ENCODE data around the gene PARD3B.
A peak's percentile ranks its signal among the peaks of the same experiment; 100 is the strongest.

PARD3B gene

DNA sequence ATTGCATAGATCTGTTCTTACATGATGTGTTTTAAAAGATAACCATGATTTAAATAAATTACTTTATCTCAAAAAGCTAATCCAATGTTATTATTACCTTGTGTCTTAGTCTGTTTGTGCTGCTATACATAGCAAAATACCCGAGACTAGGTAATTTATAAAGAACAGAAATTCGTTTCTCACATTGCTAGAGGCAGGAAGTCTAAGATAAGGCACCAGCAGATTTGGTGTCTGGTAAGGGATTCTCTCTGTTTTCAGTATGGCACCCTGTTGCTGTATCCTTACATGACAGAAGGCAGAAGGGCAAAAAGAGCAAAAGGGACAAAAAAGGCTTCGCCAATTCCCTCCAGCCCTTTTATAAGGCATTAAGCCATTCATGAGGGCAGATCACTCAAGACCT lies 533.9 kb downstream of the PARD3B start:
- no peak for DNase-seq

DNA sequence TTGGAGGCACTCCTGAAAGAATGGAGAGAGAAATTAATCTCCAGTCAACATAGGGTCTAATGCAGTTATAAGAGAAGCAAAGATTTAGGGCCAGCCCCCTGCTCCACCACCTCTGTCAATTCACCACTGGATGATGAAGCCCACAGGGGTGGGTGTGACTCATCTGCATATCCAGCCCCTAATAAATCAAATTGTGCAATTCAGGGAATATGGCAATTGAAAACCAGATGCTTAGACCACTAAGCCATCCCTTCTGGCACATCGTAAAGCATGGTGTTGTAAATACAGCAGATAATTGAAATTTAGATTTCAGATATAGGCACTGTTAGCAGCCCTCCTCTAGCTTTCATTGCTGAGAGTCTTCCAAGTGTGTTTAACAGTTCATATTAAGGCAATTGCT lies 541.4 kb downstream of the PARD3B start:
- no peak for DNase-seq

DNA sequence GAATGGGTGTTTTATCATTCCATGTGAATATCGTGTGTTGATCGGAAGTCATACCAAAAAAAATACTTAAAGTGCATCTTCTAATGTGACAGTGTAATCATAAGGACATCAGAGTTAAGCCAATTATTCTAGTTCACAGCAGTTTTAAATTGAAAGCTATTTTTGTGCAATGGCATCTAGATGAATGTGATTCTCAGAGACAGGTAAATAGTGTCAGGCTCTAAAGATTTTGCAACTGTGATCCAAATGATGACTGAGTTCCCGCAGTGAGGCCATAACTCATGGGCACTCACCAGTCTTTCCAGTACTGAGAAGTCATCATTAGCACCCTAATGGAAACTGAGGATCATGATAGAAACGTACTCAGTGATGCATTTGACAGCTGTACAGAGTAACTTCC lies 542.6 kb downstream of the PARD3B start:
- DNase-seq, result no peak

DNA sequence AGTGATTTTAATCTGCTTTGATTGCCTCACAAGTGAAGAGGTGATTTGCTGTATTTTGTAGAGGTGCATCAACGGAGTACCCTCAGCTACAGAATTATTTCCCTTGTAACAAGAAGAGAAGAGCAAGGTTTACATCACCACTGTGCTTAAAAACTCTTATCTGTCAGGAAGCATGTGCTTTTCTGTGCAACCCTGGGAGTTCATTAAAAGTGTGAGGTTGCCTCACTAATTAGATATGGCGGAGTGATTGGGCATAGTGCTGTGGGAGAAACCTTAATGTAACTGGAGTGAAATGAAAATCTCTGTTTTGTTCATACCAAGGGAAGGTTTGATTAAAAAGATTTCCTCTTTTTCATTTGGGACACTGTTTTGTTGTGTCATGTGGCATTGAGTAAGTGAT lies 544.7 kb downstream of the PARD3B start:
- no peak for DNase-seq

DNA sequence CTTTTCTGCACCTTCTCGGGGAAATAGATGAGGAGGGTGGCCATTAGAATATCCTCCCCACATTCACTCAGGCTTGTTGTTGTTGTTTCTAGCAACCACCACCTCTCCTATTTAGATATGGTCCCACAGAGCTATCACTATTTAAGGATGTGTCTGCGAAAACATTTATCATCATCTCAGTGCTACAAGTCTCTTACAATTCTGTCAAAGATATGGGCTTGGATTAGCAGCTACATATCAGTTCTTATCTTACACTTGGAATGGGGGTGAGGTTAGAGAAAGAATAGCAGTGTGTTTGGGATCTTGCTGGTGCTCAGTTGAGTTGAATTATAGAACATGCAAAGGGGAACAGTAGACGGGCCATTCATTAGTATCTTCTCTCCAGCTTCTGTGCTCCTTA lies 546.1 kb downstream of the PARD3B start:
- DNase-seq, result no peak

DNA sequence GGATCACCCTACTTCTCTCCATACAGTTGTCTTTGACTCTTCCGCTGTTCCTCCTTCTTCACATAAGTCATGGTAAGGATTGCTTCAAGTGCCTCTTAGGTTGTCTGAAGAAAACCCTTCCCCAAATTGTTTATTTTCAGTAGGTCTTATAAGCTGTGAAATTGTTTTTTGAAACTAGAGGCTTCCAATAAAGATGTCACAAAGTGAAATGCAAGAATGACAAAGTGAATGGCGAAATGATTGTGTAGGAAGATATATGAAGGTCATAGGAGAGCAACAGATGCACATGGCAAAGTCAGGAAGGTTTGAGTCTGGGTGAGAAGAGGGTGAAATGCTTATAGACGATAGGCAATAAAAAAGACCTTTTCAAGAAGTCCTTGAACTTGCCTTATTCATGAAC lies 548.8 kb downstream of the PARD3B start:
- DNase-seq, result no peak

DNA sequence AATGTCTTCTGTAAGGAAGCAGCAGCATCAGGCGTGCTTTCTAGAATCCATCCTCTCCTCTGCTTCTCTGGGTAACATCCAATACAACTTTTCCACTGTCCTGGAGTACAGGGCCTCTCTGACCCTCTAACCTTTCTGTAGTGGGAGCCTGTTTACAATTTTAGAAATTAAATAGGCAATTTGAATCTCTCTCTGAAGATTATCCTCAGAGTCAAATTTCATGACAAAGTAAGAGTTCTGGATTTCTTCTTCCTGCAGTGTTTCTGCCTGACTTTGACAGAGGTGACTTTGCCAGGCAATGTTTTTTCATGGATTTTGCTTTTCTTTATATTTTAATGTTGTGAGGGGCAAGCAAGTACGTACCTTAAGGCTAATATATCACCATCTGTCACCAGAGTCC lies 558.4 kb downstream of the PARD3B start:
- no peak for DNase-seq

DNA sequence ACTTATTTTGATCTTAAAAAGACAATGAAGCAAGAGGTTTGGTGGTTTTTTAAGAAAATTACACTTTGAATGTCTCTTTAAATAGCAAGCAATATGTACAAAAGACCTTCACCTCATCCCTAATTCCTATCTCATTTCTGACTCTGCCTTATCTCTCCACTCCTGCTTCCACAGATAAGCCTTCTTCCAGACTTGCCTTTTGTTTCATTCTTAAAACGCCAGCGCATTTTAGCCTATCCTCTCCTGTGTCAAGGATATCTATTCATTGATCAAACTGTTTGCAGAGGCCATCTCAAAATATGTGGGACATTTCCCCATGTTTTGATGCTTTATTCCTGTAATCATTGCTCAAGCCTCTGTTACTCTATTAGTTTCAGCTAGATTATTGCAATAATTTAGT lies 562.5 kb downstream of the PARD3B start:
- no peak for DNase-seq

DNA sequence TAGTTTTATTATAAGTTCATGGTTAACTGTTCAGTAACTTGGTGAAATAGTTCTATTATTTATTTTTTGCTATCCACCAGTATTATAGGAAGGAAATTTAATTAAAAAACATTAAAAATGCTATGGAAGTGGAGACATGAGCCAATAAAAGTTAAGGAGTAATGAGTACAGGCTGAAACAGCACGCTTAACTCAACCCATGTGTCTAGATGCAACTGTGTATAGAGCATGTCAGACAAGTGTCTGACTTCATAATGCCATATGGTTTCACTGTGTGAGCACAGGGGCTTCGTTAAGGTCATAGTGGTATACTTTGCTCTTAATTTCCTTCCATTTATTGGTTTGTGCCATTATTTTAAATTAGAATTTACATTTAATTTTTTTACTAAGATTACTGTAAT lies 570.2 kb downstream of the PARD3B start:
- DNase-seq, result no peak

DNA sequence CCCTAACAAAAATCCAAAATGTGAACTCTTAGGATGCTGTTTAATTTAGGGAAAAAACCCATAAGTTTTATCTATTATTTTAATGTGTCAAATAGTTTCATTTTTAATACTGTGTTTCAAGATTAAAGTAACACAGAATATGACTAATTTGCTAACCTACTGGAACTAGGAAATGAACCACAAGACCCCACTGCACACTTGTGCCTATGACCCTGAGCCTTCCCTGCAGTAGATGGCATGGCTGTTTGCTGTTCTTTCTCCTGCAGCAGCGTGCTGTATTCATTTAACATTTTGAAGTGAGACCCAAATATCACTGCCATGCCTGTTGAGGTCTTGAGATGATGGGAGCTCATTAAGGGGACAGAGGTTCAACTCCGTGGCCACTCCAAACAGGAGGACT lies 571.9 kb downstream of the PARD3B start:
- DNase-seq, result no peak

DNA sequence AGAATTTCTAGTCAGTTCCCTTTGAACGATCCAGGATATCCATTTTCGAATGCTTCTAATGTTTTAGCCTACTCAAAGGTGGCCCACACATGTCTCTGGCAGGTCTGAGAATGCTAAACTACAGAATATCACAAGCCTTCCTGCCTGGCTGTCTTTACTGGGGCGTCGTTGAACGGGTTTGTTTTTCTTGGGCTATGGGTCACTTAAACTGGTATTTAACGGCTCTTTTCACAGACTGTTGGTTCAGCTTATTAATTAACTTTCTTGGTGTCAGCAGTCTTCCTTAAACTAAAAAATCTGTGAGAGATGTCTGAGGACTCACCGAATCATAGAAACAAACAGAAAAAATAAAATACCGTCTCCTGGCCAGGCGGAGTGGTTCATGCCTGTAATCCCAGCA lies 573.9 kb downstream of the PARD3B start:
- no peak for DNase-seq

DNA sequence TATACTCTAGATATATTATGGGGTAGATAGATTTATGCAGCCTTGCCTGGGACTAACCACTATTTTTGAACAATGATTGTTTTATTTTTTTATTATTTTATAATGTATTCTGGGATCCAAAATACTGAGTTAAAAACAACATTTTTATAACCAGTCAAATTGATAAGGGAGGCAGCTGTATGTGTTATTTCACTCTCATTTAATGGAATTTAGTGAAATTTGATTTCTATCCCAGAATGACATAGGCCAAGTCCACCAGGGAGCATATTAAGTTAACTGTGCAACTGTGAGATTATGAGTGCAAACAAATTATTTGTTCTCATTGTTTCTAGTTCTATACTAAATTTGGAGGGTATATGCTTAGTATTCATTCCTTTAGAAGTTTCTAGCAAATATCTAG lies 583.5 kb downstream of the PARD3B start:
- no peak for DNase-seq

DNA sequence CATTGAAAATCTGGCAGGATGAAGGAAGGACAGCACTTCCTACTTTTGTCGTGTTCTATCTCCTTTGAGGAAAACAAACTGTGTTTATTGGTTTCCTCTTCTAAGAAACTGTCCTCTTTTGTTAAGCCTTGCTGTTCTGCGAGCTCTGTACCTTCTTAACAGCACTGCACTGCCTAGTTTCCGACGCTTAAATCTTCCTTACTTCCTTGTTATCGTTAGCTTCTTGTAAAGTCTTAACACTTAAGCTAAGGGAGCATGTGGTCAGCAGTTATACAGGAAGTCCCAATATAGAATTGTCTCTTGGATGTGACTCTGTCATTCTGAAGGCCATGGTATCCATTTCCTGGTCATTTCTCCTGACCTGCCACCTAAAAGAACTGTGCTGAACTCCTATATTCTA lies 584.3 kb downstream of the PARD3B start:
- DNase-seq, result no peak

DNA sequence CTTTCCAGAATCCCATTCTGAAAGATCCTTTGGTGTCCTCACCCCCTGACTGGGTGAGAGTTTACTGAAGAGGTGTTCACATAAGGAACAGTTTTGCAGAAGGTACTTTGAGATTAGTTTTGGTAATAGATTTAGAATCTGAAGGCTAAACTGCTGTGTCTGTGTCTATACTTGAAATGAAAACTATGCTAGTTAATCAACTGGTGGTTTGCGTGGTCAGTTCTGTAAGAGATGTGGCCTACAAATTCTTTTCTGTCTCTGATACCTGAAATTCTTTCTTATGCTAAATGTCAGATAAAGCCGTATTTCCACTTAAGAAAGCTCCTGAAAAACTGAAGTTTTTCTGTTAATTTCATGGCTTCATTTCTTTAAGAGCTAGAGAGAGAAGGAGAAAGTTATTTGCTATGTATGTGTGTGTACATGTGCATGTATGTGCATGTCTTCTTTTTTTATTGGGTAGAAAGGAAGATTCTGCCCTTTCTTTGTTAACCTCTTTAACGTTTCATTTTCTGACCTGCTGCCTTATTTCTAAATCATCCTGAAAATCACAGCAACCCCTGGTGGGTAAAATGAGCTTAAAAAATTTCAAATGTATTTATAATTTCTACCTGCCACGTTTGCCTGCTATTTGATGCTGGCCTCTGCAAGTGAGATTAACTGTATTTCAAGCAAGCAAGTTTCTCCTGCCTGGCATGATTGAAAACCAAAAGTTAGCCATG lies 585.0 kb downstream of the PARD3B start:
- no peak for DNase-seq

DNA sequence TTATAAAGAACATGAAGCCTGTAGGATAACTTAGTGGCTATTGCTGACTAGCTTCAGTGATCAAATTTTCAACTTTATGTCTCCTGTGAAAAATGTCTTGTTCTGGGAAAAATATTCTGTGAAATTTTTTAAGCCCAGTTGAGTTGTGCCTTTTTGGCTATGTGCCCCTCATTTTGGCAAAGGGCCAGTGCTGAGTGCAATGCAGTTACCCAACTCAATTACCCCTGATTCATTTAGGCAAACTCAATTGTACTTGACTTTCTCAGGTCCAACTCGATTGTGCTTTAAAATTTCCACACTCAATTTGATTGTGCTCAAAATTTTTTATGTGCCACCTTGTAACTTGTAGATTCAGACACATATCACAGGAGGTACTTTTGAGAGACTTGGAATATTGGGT lies 588.3 kb downstream of the PARD3B start:
- no peak for DNase-seq

DNA sequence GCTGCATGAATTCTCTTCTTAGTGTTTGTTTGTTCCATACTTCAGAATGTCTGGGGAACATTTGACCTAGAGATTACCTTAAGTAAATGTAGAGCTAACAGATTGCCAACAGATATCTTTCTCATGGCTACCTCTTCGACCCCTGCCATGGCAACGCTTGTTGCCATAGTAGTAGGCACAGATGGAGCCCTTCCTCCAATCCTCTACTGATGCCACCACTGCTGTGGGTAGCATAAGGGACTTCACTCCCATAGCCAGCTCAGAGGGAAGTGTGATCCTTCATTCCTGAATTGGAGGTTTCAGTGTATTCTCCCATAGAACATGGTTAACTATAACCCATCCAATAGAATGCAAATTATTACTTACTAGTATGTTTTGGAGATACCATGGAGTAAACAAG lies 593.5 kb downstream of the PARD3B start:
- no peak for DNase-seq

DNA sequence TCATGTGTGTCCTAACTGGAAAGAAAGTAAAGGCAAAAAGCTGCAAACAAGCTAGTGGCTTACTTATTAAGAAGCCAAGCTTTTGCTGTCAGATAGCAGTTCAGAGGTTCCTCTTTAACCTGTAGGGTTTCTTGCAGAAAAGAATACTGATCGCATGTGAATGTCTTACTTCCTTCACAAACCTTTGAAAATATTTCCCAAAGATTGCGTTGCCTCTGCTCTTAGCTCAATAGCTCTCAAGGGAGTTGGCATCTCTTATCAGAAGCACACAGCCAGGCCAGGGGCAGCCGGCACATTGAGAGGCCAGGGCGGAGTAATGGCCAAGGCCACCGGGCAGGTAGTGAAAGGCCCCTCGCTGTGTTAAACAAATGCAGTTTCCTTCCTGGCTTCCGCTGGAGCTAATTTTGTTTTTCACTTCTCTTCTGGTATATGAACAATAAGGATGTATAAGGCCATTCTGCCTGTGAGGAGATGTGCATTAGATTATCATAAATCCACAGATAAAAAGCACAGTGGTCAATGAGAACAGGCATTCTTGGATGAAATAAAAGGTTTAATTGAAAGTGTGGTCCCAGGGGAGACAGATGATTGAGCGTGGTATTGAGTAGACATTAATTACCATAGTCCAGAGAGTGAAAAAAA lies 594.7 kb downstream of the PARD3B start:
- DNase-seq, result no peak

DNA sequence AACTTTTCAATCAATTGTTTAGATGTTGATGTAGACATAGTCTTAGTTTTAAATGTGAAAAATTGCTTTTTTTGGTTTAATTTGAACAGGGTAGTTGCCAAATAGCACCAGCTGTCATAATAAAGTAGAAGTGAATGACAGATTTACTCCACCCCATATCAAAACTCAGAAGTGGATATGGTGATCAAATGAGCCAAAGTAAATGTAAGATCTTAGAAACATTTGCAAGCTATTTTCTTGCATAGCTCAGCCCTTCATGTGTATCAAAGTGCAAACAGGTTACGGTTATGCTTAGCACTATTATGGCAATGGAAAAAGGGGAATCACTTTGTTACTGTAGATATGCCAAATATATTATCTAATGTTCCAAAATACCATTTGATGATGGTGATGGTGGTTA lies 596.1 kb downstream of the PARD3B start:
- no peak for DNase-seq

DNA sequence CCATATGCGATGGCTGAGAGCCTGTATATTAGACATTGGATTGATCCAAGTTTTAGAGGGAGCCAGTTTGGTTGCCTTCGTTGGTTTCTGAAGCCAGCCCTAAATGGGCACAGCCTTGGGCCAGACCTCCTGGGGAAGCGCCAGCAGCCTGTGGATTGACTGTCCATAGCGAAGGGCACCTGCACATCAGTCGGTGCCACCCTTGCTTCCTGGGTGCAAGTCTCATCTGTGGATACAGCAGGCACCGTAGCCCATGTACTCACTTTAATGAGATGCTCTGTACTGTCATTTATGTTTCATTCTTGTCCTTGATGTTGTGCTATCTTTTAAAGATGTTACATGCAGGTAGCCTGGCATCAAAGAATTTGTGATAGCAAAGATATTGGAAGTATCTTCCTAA lies 600.6 kb downstream of the PARD3B start:
- DNase-seq, result no peak

DNA sequence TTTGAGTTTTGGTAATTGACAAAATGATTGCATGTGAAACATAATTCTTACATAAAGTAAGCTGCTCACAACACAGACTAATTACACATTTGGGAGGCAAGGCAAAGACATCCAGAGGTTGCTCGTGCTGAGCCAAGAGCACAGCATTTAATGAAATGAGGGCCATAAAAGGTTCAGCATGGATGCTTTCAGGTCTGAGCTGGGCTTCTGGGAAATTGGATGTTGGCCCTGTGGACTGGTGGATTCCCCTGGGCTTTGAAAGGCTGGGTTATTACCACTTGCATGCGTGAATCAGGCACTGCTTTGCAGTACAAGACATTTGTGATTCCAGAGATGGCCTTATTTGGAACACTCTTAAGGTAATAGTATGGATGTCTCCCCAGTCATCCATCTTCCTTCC lies 603.5 kb downstream of the PARD3B start:
- DNase-seq, result peak; percentile 11

DNA sequence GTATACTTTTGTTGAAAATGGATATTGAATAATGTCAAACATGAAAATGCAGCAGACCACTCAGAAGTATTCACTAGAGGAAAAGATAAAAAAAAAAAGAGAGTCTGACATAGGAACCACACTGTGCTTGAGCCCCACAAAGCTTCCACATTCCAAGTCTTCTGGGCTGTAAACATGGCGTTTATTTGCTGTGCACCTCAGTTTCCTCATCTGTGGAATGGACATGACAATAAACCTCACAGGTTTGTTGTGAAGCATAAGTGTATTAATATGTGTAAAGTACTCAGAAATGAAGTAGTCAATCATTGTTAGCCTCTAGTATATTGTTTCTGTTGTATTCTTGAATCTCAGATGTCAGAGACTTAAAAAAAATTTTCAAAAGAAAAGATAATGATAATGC lies 611.2 kb downstream of the PARD3B start:
- DNase-seq, result no peak

DNA sequence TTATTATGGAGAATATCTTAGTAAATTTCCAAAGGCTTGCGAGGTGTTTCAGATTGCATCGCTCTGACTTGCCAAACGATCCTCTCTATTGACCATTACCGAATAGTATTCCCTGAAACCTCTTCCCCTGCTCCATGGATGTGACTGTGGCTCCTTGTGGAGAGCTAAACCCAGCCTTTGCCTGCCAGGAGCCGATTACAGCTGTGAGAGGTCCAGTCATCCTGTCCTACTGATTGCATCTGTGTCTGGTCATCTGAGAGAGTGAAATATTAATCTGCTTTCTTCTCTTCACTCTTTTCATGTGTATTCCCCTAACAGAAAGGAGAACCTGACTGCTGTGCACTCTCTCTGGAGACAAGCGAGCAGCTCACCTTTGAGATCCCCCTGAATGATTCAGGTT lies 613.1 kb downstream of the PARD3B start:
- no peak for DNase-seq

DNA sequence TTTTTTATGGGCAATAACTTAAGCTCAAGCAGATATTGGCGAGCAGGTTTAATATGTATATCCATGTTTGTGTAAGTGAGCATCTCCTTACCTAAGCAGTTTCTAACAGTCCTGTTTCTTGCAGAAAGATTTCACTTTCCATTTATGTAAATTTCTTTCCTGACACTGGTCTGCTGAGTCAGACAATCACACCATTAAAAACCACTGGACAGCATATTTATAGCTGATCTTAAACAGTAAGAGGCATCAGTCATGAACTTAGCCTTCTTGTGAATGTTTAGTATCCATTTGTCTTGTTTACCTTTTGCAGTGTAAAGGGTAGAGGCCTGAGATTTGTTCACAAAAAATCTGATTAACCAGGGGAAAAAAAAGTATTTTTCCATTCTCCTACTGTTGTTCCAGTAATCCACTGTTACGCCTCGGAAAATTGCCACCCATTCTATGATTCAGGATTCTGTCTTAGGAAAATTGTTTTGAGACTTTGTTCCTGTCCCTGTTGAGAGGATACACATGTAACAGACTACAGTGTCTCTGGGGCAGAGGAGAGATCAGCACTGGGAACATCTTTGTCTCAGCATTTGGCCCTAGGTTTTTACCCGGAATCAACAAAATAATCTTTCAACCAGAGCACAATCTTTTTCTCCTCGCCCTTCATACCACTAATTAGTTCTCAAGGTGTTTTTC lies 616.0 kb downstream of the PARD3B start:
- DNase-seq, result no peak

DNA sequence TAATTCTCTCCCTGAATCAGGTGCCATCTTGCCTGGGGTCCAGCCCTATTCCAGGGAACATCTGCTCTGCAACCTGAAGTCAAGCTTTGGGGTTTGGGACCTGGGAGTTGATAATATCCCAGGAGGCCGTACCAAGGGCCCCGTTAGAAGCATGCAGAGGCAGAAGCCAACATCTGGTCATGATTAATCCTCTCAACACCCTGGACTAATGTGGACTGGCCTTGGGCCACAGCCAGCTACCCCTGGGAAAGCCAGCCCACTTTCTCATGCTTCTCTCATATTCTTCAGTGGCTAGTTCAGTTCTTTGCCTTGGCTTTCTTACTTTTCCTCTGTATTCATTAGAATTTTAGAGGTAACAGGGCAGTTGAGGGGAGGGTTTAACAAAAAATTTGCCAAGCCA lies 621.5 kb downstream of the PARD3B start:
- no peak for DNase-seq

DNA sequence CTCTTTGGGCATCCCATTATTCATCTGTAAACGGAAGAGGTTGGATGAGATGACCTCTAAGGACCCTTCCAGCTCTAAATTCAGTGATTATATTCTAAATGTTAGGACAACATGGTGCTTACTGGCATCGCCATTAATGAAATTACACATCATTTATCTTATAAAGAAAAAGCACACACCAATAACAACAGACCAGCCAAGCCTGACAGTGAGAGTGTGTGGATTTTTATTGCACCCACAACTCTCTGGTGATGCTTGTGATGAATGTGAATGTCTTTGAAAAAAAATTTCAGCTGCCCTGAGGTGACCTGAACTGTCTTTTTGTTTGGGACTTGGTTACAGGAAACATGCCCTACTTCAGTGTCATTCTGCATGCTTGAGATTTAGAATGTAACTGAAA lies 623.7 kb downstream of the PARD3B start:
- no peak for DNase-seq

Measured in NCI-H526 treated with DMSO at 0.1 percent for 48 hours (cell line).